NCI-H345 (cell line): ENCODE data around the gene PBX1.
A peak's percentile ranks its signal among the peaks of the same experiment; 100 is the strongest.
"Not testable (repeated sequence)": the region's sequence is repeated elsewhere in the genome, so short reads cannot be mapped to it uniquely, and the experiment has no call there.

Experiments used
- DNase-seq: peaks from one replicate; lab custom pipeline; 2025; lab: John Stamatoyannopoulos, UW

The PBX1 gene

GRCh38 chr1:164558461-164559341, at the start of gene PBX1:
Gene PBX1, plus strand, starts transcription at chr1:164559184.
- DNase-seq: peak; percentile 98

GRCh38 chr1:164510435-164510834, 48.5 kb upstream of the PBX1 start:
- no peak for DNase-seq

- DNase-seq: no peak
Measured at GRCh38 chr1:164511001-164511705, 47.8 kb upstream of the PBX1 start.

GRCh38 chr1:164515231-164515630, 43.8 kb upstream of the PBX1 start:
- no peak for DNase-seq

- DNase-seq: no peak
Measured at GRCh38 chr1:164515711-164516331, 43.2 kb upstream of the PBX1 start.

- DNase-seq: no peak
Measured at GRCh38 chr1:164516591-164516990, 42.4 kb upstream of the PBX1 start.

- no peak for DNase-seq
Measured at GRCh38 chr1:164518692-164519332, 40.2 kb upstream of the PBX1 start.

- DNase-seq: no peak
Measured at GRCh38 chr1:164519426-164519825, 39.6 kb upstream of the PBX1 start.

GRCh38 chr1:164524810-164525209, 34.2 kb upstream of the PBX1 start:
- no peak for DNase-seq

GRCh38 chr1:164534863-164535610, 23.9 kb upstream of the PBX1 start:
- DNase-seq: no peak

- DNase-seq: not testable (repeated sequence)
Measured at GRCh38 chr1:164552463-164552988, 6.5 kb upstream of the PBX1 start.

GRCh38 chr1:164557270-164557669, 1.7 kb upstream of the PBX1 start:
- DNase-seq: peak; percentile 16

- peak; percentile 71 for DNase-seq
Measured at GRCh38 chr1:164559342-164560051, 513 bp downstream of the PBX1 start.

- peak; percentile 36 for DNase-seq
Measured at GRCh38 chr1:164560121-164560541, 1.1 kb downstream of the PBX1 start.

GRCh38 chr1:164560556-164560955, 1.6 kb downstream of the PBX1 start:
- no peak for DNase-seq

GRCh38 chr1:164561007-164561406, 2.0 kb downstream of the PBX1 start:
- no peak for DNase-seq

- DNase-seq: peak; percentile 11
Measured at GRCh38 chr1:164561472-164561871, 2.5 kb downstream of the PBX1 start.

- DNase-seq: no peak
Measured at GRCh38 chr1:164562061-164562460, 3.1 kb downstream of the PBX1 start.

- no peak for DNase-seq
Measured at GRCh38 chr1:164562511-164562910, 3.5 kb downstream of the PBX1 start.

- no peak for DNase-seq
Measured at GRCh38 chr1:164562947-164563520, 4.0 kb downstream of the PBX1 start.
